Neural progenitor cell (in vitro differentiated cells): ENCODE data around the gene GOLGA3.

Source experiments
- EZH2 ChIP-seq: fragments of 200-600 bp; sonication (generic); IDR thresholded peaks from 2 replicates; pipeline ENCODE4 v1.6.1; 2017; ENCODE audit warnings: antibody characterized with exemption, mild to moderate bottlenecking, moderate library complexity
- TF ChIP-seq, protein P1 (sequence below): fragments of 200-600 bp; sonication (generic); IDR thresholded peaks from 2 replicates; pipeline ENCODE4 v1.5.1; 2017; ENCODE audit warnings: antibody characterized with exemption, mild to moderate bottlenecking

- TF ChIP-seq, protein P1, sequence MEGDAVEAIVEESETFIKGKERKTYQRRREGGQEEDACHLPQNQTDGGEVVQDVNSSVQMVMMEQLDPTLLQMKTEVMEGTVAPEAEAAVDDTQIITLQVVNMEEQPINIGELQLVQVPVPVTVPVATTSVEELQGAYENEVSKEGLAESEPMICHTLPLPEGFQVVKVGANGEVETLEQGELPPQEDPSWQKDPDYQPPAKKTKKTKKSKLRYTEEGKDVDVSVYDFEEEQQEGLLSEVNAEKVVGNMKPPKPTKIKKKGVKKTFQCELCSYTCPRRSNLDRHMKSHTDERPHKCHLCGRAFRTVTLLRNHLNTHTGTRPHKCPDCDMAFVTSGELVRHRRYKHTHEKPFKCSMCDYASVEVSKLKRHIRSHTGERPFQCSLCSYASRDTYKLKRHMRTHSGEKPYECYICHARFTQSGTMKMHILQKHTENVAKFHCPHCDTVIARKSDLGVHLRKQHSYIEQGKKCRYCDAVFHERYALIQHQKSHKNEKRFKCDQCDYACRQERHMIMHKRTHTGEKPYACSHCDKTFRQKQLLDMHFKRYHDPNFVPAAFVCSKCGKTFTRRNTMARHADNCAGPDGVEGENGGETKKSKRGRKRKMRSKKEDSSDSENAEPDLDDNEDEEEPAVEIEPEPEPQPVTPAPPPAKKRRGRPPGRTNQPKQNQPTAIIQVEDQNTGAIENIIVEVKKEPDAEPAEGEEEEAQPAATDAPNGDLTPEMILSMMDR = no peak
- TF ChIP-seq EZH2 = no peak
Observed at GRCh38 chr12:132747395-132747794, 81.3 kb downstream of the GOLGA3 start.
